Activated T-cell treated with anti-CD3 and anti-CD28 coated beads, Interleukin-2, amount 50 U/mL, for 72 hours (primary cell): ENCODE results near the gene FBXO41. TPM values are rescaled to one million over a fixed set of nuclear protein-coding genes. Genes with fewer than 3 reads are reported as not detected.

ENCODE experiments used
- ATAC-seq, 2 donors: fragments of 150-1000 bp; cut with Tn5 transposase; replicated peaks in 1 of 2; 2 replicates each; pipeline ENCODE4 v1.10.0; 2021; ENCODE audit warnings: moderate library complexity in 2 of 2, mild to moderate bottlenecking in 1 of 2
- DNase-seq, 2 donors: peaks; one replicate each; pipeline ENCODE4 v3.0.0; 2021 to 2022; ENCODE audit warnings: mixed read lengths in 1 of 2
- H3K27ac Mint-ChIP-seq: one replicate; pipeline ENCODE4 v1.8.0; 2022; ENCODE audit warnings: mild to moderate bottlenecking, moderate library complexity, mixed read lengths
- H3K27me3 Mint-ChIP-seq: one replicate; pipeline ENCODE4 v1.8.0; 2022; ENCODE audit warnings: low read depth, mixed read lengths
- H3K36me3 Mint-ChIP-seq, 2 donors: one replicate each; pipeline ENCODE4 v1.8.0; 2022; ENCODE audit warnings: mixed read lengths in 2 of 2, mild to moderate bottlenecking in 1 of 2; ENCODE audit not compliant: insufficient read depth in 2 of 2
- H3K4me1 Mint-ChIP-seq: one replicate; pipeline ENCODE4 v1.8.0; 2022; ENCODE audit warnings: low read depth, mixed read lengths
- H3K4me3 Mint-ChIP-seq, 2 donors: one replicate each; pipeline ENCODE4 v1.8.0; 2022; ENCODE audit warnings: mild to moderate bottlenecking in 2 of 2, mixed read lengths in 2 of 2, moderate library complexity in 2 of 2
- H3K9me3 Mint-ChIP-seq, 2 donors: one replicate each; pipeline ENCODE4 v1.8.0; 2022; ENCODE audit warnings: mixed read lengths in 2 of 2
- total RNA-seq, 2 donors: library from RNA; stranded (reverse); gene quantifications; one replicate each; pipeline ENCODE4 v1.2.3, GENCODE V29; 2022

The FBXO41 gene
- total RNA-seq, 2 donors from 2014 or later, result 19.8 to 22.9 TPM

- no peaks in the 10 kb centered on the region for H3K9me3 Mint-ChIP-seq
- H3K4me3 Mint-ChIP-seq, result no peak overlapping the region
- H3K27me3 Mint-ChIP-seq, result no peaks in the 10 kb centered on the region
- H3K27ac Mint-ChIP-seq, result no peak overlapping the region
- peaks cover 13% of the 10 kb centered on the region for H3K4me1 Mint-ChIP-seq
- DNase-seq (no peak), ATAC-seq (no peak)
- no peaks in the 10 kb centered on the region for H3K36me3 Mint-ChIP-seq
Observed at GRCh38 chr2:73281244-73281643, 3.0 kb downstream of the FBXO41 start.

- H3K27ac Mint-ChIP-seq, result no peak overlapping the region
- H3K27me3 Mint-ChIP-seq, result no peaks in the 10 kb centered on the region
- no peaks in the 10 kb centered on the region for H3K36me3 Mint-ChIP-seq
- H3K4me1 Mint-ChIP-seq, result peaks cover 10% of the 10 kb centered on the region
- H3K9me3 Mint-ChIP-seq, result no peaks in the 10 kb centered on the region
- no peak overlapping the region for H3K4me3 Mint-ChIP-seq
- ATAC-seq (no peak), DNase-seq (no peak)
Observed at GRCh38 chr2:73279852-73280251, 4.4 kb downstream of the FBXO41 start.

GRCh38 chr2:73272270-73272669 is 12.0 kb downstream of the FBXO41 start:
- no peak for ATAC-seq

GRCh38 chr2:73269686-73270465 is 14.4 kb downstream of the FBXO41 start:
- Mint-ChIP-seq H3K36me3 (peaks cover 2 to 6% of the 10 kb centered on the region in 2 donors), H3K27ac (no peak overlapping the region), H3K9me3 (no peaks in the 10 kb centered on the region), H3K4me3 (peak overlapping the region; percentile 68 to 84), H3K4me1 (peaks cover 26% of the 10 kb centered on the region), H3K27me3 (no peaks in the 10 kb centered on the region)
- ATAC-seq (no peak), DNase-seq (no peak)

More at GRCh38 chr2:73272270-73272669, 12.0 kb downstream of the FBXO41 start:
- Mint-ChIP-seq H3K36me3 (peaks cover 0 to 6% of the 10 kb centered on the region in 2 donors), H3K27ac (no peak overlapping the region), H3K4me3 (no peak overlapping the region), H3K9me3 (no peaks in the 10 kb centered on the region), H3K4me1 (peaks cover 20% of the 10 kb centered on the region), H3K27me3 (no peaks in the 10 kb centered on the region)
- DNase-seq, result no peak

- Mint-ChIP-seq H3K36me3 (peaks cover 2 to 6% of the 10 kb centered on the region in 2 donors), H3K27ac (no peak overlapping the region), H3K27me3 (no peaks in the 10 kb centered on the region), H3K4me1 (peaks cover 26% of the 10 kb centered on the region), H3K9me3 (no peaks in the 10 kb centered on the region), H3K4me3 (peak overlapping the region in 1 of 2 donors; percentile 67)
- DNase-seq (peak; percentile 79 to 85), ATAC-seq (peak; percentile 97)
Observed at GRCh38 chr2:73268830-73269685, 15.2 kb downstream of the FBXO41 start.

- H3K36me3 Mint-ChIP-seq, result peaks cover 2 to 4% of the 10 kb centered on the region in 2 donors
- H3K27me3 Mint-ChIP-seq, result no peaks in the 10 kb centered on the region
- H3K9me3 Mint-ChIP-seq, result no peaks in the 10 kb centered on the region
- DNase-seq, result no peak
- no peak overlapping the region for H3K27ac Mint-ChIP-seq
- ATAC-seq, result no peak
- peaks cover 26% of the 10 kb centered on the region for H3K4me1 Mint-ChIP-seq
- H3K4me3 Mint-ChIP-seq, result peak overlapping the region; percentile 47 to 67
Observed at GRCh38 chr2:73268366-73268829, 15.9 kb downstream of the FBXO41 start.

- H3K4me3 Mint-ChIP-seq, result no peak overlapping the region
- no peak overlapping the region for H3K27ac Mint-ChIP-seq
- H3K4me1 Mint-ChIP-seq, result peaks cover 26% of the 10 kb centered on the region
- H3K9me3 Mint-ChIP-seq, result no peaks in the 10 kb centered on the region
- no peaks in the 10 kb centered on the region for H3K27me3 Mint-ChIP-seq
- ATAC-seq (no peak), DNase-seq (no peak)
- H3K36me3 Mint-ChIP-seq, result peaks cover 2 to 4% of the 10 kb centered on the region in 2 donors
Observed at GRCh38 chr2:73267008-73267407, 17.3 kb downstream of the FBXO41 start.

GRCh38 chr2:73266061-73266901 is 18.0 kb downstream of the FBXO41 start:
- Mint-ChIP-seq H3K27me3 (no peaks in the 10 kb centered on the region), H3K36me3 (peaks cover 2 to 4% of the 10 kb centered on the region in 2 donors), H3K9me3 (no peaks in the 10 kb centered on the region), H3K4me3 (no peak overlapping the region), H3K27ac (no peak overlapping the region), H3K4me1 (peaks cover 26% of the 10 kb centered on the region)
- DNase-seq (no peak), ATAC-seq (no peak)

GRCh38 chr2:73265298-73266060 is 18.8 kb downstream of the FBXO41 start:
- no peak for ATAC-seq
- Mint-ChIP-seq H3K27me3 (no peaks in the 10 kb centered on the region), H3K9me3 (no peaks in the 10 kb centered on the region), H3K4me1 (peaks cover 26% of the 10 kb centered on the region), H3K27ac (no peak overlapping the region), H3K4me3 (no peak overlapping the region), H3K36me3 (peaks cover 2 to 4% of the 10 kb centered on the region in 2 donors)
- no peak for DNase-seq

- Mint-ChIP-seq H3K4me1 (peaks cover 22% of the 10 kb centered on the region), H3K4me3 (no peak overlapping the region), H3K36me3 (peaks cover 2 to 4% of the 10 kb centered on the region in 2 donors), H3K9me3 (no peaks in the 10 kb centered on the region), H3K27me3 (no peaks in the 10 kb centered on the region), H3K27ac (no peak overlapping the region)
- DNase-seq, result no peak
- no peak for ATAC-seq
Observed at GRCh38 chr2:73264783-73265182, 19.5 kb downstream of the FBXO41 start.

- Mint-ChIP-seq H3K27me3 (no peaks in the 10 kb centered on the region), H3K4me1 (peaks cover 19% of the 10 kb centered on the region), H3K27ac (no peak overlapping the region), H3K4me3 (no peak overlapping the region), H3K9me3 (no peaks in the 10 kb centered on the region), H3K36me3 (peaks cover 2 to 4% of the 10 kb centered on the region in 2 donors)
- ATAC-seq (no peak), DNase-seq (no peak)
Observed at GRCh38 chr2:73264332-73264606, 20.0 kb downstream of the FBXO41 start.
